GM19240 (cell line): Measurements from ENCODE around the gene FN3K.

ENCODE experiments used
- DNase-seq: peaks from one replicate; pipeline ENCODE4 v3.0.0; 2011; ENCODE audit warnings: low spot score; ENCODE audit not compliant: insufficient read length

FN3K gene

DNA sequence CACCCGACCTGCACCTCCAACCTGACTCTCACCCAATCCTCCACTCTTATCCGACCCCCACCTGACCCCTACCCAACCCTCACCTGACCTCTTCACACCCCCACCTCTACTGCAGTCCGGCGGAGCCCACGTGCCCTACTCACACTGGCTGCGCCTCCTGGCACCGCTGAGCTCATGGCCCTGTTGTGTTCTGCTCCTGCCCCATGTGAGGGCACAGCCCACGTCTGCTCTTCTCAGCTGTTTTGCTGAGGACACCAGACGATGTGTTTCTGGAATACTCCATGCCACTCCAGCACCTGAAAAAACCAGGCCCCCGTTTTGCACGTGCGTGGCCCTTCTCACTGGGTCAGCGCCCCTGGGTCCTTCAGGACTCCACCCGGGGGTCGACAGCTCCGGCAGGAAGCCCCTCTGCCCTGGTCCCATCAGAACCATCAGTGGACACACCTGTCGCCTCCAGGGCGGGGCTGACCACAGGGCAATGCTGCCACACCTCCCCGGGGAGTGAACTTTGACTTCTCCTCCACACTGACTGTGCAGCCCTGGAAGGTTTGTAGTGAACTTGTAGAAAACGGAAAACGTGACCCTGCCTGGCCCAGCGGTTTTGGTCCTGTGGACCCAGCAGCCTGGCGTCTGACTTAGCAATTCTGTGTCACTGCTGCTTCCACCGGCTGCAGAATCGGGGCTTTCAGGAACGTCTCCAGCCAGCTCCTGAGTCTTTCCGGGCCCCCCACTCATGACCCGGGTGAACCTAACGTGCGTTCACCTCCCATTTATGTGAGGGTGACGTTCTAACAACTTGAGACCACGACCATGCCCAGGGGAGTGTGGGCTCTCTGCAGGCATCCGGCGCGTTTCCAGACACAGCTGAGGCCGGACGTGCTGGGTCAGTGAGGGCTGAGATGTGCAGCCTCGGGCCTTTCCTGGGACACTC is 31.2 kb upstream of the FN3K start:
- DNase-seq: no peak

DNA sequence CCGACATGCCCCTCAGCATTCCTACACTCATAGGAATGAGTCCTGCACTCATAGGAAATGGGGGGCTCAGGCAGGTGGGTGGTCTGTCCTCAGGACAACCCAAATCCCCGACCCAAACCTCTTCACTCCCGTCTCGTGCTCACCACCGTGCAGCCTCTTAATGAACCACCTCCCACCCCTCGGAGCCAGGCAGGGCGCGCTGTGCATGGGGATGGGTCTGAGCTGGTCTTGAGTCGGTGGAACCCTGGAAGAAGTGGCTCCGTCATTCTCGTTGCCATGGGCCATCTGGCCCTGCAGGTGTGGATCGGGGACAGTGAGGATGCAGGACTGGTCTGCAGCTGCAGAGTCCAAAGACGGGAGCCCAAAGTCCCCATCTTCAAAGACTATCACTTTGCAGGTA is 30.5 kb upstream of the FN3K start:
- no peak for DNase-seq

DNA sequence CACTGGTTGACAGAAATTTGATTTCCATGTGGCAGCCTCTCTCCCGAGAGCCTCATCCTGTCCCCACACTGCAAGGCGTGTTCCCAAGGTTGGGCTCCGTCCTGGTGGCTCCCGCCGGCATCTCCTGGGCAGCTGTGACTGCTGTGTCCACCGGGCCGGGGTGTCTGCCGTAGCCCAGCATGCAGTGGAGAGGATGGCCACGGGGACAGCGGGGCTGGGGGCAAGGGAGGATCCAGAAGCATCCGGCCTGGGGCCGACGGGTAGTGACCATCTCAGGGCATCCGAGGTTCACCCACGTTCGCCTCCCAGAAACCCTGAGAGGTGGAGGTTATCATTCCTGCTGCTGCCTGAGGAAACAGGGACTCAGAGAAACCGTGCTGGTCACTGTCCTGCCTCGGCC is 29.7 kb upstream of the FN3K start:
- no peak for DNase-seq

DNA sequence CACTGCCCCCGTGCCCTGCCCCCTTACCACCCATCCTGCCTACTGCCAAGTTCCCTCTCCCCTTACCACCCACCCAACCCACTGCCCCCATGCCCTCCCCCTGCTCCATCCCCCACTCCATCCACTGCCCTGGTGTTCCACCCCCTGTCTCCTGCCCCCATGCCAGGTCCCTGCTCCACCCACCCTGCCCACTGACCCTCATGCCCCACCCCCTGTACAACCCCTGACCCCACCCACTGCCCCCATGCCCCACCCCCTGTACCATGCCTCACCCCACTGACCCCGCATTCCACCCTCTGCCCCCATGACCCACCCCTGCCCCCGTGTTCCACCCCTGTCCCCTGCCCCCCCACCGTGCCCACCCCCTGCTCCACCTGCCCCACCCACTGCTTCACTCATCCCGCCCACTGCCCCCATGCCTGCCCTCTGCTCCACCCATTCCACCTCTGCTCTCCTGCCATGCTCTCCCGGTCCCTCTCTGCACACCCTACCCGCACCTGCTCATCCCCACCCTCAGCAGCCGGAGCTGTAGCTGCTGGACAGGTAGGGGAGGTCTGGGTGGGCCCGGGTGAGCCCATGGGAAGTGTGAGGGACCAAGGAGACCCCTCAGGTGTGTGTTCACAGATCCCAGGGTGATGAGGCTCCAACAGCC is 26.3 kb upstream of the FN3K start:
- DNase-seq: no peak

DNA sequence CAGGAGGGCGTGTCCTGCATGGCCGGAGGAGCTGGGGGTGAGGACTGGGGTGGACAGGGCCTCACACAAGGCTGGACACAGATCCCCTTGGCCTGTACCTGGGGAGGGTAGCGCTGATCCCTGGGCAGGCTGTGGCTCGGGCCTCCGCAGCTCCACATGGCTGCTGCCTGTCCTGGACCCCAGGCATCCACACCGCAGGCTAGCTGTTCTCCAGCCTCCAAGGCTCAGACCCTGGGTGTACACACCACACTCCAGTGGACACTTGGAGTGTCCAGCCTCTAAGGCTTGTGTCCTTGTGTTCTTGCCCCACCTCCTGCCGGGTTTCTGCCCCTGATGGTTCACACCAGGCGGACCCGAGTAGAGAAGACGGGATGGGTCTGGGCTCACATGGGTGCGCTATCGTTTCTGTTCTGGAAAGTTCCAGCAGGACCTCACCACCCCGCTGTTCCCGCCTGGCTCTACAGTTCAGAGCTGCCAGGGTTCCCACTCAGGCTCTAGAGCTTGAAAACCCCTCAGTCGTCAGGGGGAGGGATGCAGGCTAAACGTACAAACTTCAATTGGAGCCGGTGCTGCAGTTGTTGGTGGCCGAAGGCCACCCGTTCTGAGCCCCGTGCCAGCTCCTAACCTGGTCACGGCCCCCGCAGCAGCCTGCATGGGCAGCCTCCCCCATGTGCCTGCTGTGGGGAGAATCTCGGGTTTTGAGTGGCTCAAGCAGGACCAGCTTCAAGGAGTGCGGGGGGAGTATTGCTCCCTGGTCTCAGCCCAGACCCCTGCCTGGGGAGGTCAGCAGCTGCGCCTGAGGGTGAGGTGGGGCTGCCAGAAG is 25.5 kb upstream of the FN3K start:
- no peak for DNase-seq

DNA sequence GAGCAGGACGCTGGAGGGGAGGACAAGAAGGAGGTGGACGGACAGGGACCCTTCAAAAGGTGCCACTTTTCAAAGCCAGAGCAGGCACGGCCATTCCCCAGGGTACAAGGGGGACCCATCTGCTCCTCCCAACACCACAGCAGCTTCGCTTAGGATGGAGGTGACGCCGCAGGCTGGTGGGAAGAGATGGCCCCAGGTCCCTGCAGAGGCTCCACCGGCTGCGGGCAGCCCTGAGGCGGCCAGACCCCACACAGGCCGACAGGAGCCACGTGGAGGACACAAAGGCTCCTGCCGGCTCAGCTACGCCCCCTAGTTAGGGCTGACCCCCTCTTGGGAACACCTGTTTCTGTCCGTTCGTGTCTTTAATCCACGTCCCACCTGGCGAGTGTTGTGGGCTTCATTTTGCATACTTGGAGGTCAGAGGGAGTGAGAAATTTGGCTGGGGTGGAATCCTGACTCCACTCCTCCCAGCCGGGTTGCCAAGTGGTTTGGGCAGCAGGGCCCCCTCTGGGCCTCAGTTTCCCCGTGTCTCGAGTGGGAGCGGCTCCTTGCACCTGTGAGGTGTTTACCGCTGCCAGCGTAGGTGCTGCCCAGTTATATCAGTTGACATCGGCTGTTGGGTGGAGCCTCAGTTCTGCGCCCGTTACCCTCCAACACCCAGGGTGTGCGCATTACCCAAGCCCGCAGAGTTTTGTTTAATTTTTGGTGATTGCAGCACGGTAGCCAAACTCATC is 24.7 kb upstream of the FN3K start:
- no peak for DNase-seq

DNA sequence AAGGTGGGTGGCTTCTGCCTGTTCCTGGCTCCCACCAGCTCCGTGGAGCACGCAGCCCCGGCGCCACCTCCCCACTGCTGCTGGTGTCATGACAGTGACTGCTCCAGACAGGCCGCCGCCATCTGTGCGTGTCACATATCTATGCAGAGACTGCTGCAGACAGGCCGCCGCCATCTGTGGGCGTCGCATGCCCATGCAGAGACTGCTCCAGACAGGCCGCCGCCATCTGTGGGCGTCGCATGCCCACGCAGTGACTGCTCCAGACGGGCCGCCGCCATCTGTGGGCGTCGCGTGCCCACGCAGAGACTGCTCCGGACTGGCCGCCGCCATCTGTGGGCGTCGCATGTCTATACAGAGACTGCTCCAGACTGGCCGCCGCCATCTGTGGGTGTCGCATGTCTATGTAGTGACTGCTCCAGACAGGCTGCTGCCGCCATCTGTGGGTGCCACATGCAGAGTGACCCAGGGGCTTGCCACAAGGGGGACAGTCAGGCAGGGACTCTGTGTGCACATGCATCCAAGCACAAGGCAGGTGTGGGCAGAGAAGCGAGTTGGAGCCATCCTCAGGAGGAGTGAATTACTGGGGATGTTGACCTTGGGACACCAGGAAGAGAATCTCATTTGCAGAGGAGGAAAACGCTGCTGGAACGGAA is 22.2 kb upstream of the FN3K start:
- no peak for DNase-seq

DNA sequence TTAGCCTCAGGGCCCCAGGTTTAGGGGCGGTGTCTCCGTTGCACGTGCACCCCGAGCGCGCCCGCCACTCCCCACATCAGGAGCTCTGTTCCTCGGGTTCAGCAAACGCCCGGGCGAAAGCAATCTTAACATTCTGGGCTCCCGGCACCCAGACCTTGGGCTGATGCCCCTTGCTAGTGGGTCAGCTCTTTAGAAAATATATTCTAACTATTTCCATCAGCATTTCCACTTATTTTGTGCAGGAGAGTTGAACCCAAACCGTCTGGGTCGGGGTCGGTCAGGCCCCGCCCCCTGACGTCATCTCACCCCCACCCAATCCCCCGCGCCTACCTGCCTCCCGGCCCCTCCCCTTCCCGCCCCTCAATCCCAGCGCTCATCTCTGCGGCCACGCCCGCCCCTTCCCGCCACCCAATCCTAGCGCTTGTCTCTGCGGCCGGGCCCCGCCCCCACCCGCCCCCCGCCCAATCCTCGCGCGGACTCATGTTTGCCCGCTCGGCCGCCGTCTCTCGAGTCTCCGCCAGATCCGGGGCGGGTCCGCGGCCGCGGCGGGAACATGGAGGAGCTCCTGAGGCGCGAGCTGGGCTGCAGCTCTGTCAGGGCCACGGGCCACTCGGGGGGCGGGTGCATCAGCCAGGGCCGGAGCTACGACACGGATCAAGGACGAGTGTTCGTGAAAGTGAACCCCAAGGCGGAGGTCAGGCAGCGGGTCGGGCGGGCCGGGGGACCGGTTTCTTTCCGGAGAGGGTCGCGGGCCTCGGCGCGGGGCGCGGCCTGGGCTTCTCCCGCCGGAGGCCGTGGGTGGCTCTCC is 19.0 kb upstream of the FN3K start, which contains the start of gene FN3KRP:
FN3KRP (plus strand) TSS at position 504 of the 808 bp plus-strand sequence; CDS start at position 554, 50 bp downstream.
- DNase-seq: peak; percentile 99

DNA sequence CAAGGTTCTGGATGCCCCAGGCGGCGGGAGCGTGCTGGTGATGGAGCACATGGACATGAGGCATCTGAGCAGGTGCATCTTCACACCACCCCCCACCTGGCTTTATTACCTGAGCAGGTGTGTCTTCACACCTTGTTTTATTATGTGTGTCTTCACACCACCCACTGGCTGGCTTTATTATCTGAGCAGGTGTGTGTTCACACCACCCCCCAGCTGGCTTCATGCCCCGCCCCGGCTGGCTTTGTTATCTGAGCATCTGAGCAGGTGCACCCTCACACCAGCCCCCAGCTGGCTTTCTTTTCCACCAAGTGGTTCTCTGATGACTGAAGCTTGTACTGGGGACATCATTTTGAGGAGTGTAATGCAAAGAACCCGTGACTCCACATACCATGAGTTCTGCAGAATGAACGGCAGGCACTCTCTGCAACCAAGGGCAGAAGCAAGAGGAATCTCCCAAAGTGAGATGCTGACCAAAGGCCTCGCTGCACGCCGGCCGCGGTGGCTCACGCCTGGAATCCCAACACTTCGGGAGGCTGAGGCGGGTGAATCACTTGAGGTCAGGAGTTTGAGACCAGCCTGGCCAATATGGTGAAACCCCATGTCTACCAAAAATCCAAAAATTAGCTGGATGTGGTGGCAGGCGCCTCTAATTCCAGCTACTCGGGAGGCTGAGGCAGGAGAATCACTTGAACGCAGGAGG is 16.3 kb upstream of the FN3K start:
- no peak for DNase-seq

DNA sequence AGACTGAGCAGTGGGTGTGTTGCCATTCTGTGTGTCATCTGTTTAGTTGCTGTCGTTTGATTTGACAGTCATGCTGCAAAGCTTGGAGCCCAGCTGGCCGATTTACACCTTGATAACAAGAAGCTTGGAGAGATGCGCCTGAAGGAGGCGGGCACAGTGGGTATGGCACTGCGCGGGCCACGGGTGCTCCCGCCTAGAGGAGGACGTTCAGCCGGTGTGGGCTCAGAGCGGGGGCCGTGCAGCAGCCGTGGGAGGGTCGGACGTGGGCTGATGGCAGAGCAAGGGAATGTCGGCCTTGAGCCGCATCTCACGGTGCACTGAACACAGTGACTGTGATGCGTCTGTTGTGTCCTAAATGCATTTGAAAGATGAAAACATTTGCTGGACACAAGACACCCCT is 15.2 kb upstream of the FN3K start:
- DNase-seq: no peak

DNA sequence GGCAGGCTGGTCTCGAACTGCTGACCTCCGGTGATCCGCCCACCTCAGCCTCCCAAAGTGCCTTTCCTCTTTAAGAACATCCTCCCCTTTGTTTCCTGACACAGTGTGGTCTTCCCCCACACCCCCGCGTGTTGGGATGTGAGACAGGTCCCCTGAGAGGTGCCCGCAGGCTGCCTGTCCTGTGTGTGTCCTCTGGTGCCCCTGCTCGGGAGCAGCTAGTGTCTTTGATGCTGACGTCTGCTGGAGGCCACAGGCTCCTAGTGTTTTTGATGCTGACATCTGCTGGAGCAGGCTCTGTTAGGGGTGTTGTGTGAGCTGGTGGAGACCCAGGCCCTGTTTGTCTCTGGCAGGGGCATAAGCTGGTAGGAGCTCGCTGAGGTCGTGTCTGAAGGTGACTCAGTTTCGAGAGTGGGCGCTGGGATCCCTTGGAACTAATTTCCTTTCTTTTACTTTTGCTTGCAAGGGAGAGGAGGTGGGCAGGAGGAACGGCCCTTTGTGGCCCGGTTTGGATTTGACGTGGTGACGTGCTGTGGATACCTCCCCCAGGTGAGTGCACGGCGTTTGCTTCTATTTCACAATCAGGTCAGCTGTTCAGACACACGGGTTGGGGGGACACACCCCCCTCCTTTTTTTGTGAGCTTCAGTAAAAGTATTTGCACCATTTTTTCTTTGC is 12.9 kb upstream of the FN3K start:
- no peak for DNase-seq

DNA sequence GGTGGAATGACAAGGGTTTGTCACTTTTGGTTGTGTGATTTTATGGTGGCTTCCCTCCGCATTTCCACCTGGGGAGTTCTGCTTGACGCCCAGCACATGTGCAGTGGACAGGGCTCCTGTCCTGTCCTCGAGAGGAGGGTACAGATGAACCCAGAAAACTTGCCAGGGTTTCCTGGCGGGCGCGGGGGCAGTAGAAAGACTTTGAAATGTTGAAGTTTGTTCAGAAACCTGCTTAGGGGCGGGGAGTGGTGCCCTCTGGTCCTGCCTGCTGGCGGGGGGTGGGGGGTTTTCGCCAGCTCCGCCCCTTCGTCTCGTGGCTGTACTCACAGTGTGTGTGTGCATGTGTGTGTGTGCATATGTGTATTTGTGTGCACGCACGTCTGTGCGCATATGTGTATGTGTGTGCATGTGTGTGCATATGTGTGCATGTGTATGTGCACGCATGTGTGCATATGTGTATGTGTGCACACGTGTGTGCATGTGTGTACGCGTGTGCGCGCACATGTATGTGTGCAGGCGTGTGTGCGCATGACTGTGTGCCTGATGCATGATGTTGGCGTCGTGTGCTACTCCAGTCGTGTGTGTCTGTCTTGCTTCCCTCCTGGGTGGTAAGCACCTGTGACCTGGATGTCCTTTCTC is 12.1 kb upstream of the FN3K start:
- DNase-seq: no peak

DNA sequence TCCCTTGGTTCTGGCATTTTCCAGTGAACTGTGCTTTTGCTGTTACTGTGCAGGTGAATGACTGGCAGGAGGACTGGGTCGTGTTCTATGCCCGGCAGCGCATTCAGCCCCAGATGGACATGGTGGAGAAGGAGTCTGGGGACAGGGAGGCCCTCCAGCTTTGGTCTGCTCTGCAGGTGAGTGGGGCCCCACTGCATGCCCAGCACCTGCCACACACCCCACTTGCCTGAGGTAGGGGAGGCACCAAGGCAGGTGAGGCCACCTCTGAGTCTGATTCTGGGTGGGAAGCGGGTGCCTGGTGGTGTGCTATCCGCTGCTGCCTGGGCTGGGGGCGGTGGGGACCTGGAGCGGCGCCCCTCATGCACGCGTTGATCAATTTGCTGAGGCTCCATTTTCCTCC is 9.0 kb upstream of the FN3K start:
- DNase-seq: no peak

DNA sequence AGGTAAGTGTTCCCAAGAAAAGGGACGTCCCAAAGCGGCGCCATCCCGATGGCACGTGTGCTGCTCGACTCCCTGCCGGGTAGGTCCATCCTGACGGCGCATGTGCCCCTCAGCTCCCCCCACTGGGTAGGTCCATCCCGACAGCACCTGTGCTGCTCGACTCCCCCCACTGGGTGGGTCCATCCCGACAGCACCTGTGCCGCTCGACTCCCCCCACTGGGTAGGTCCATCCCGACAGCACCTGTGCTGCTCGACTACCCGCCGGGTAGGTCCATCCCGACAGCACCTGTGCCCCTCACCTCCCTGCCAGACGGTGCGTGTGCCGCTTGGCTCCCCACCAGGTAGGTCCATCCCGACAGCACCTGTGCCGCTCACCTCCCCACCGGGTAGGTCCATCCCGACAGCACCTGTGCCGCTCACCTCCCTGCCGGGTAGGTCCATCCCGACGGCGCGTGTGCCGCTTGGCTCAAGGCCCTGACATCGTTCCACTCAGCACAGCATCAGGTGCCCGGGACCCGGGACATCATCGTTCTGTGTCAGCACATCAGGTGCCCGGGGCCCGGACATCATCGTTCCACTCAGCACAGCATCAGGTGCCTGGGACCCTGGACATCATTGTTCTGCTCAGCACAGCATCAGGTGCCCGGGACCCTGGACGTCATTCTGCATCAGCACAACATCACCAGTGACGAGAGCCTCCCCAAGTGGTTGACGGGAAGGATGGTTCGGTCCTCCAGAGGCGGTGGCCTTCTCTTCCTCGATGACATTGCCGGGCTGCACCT is 5.7 kb upstream of the FN3K start:
- no peak for DNase-seq

DNA sequence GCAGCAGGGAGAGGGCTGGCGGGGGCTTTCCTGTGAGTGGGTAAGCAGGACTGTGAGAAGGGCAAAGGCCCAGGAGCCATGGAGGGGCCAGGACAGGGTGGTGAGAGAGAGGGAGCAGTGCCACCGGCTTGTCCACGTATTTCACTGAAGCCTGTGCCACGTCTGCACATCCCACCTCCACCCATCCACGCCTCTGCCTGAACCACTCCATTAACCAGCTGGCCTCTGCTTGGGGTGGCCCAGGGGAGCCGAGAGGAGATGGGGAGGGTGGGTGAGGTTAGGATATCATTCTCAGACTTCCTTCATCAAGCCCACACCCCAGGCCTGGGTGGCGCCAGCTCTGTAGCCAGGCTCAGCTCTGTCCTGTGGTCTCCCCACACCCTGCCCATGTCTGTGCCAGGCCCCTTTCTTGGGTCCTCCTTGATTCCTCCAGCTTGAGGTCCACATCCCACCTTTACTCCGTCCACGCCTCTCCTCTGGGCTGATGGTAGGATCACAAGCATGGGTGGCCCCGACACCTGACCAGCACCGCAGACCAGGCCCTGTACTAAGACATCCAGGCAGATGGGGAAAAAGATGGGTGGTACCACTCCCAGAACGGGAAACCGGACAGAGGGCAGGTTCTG is 3.2 kb upstream of the FN3K start:
- DNase-seq: no peak

DNA sequence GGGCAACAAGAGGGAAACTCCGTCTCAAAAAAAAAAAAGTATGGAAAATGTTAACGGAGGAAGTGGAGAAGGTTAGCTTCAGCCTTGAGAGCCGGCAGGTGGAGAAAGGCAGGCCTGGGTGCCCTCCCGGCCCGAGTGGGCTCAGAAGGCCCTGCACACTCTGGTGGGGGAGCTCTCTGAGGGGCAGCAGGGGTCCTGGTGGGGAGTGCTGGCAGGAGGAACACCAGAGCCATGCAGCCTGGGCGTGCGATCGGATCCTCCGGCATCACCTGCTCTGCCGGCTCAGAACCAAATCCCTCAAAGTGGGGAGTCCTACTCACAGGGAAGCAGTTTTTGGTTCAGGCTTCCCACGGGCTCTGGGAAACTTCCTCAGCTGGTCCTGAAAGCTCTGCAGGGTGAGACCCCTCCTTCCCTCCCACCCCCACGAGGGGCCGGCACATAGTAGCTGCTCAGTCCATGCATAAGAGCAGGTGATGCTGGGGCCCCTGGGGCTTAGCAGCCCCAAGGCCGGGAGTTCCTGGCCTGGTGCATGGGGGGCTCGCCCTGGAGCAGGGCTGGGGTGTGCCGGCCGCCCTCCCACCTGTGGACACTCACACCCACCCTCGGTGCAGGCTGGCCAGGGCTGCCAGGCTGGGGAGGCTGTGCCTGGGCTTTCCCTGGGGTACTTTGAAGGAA is 1.2 kb downstream of the FN3K start:
- DNase-seq: no peak
